GM19023 (cell line): ENCODE data around the gene NCK2.
A peak's percentile ranks its signal among the peaks of the same experiment; 100 is the strongest.

Source experiments
- ATAC-seq: cut with Tn5 transposase; IDR thresholded peaks from one replicate; pipeline ENCODE4 v1.9.1; 2021; ENCODE audit warnings: mild to moderate bottlenecking, moderate library complexity; ENCODE audit not compliant: unreplicated experiment

The NCK2 gene

DNA sequence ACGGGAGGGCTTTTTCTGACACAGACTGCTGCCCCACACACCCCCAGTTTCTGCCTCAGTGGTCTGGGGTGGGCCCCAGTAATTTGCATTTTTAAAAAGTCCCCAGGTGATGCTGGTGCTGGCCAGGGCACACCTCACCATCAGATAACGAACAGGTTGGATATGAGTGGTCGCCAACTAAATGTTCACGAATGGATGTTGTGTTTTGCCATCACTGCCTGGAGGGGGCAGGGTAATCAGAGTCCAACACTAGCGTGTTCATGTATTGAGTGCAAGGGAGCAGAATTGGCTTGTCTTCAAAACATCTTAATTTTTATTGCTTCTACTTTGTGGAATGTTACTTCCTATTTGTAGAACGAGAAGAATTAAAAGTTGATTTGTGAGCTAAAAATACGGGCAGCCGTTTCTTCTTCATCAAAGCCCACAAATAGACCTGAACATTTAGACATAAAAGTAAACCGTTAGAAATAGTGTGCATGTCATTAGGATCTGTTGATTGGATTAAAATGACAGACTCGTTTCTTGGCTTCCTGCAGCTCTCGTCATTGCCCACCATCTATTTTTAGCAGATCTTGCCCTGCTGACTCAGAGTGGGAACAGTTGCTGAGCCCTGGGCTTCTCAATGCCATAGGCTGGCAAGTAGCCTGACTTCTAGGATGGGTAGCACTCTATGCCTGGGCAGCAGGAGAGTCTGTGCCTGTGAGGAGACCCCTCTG is 45.2 kb downstream of the NCK2 start:
- peak; percentile 71 for ATAC-seq

DNA sequence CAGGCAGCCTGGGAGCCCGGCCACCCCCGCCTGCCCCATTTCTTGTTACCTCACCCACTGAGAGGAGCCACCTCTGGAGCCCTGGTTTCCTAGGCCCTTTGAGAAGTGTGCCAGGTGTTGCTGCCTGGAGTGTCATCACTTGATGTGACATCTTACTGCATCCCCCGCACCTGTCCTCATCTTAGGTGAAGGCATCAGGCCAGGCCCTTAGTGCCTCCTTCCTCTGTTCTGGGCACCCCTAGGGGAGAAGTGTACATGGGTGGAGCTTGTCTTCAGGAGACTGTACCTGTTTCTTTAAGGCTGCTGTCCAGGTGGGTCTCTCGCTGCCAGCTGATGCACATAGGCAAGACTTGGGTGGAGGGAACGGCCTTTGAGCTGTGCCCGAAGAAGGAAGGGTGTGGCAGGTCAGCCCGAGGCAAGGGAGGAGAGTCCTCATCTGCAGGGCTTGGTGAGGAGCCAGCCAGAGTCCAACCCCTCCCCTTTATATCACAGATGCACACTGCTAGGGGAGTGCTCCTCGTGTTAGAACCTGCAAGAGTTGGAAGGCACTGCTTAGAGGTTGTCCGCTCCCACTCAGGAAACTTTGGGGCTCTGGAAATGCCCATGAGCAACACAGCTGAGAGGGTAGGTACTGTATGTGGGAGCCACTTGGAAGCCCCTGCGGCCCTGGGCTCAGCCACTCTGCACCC is 45.9 kb downstream of the NCK2 start:
- ATAC-seq, result peak; percentile 24

DNA sequence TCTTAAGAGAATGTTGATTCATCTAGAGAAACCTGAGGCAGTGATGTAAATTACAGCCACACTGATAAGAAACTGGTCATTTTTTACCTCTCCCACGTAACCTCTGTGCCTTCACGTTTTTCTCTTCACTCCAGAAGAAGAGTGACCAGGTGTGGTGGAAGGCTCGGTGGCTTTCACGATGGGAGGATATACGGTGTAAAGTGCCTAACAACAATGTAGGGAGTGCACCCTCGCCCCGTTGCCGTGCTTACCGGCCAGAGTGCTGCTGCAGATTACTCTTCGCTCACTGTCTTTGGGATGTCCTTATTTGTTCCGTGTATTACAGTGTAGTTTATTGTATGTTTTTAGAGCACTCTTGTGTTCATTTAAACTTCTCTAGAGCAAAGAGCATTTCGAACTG is 46.5 kb downstream of the NCK2 start:
- no peak for ATAC-seq

DNA sequence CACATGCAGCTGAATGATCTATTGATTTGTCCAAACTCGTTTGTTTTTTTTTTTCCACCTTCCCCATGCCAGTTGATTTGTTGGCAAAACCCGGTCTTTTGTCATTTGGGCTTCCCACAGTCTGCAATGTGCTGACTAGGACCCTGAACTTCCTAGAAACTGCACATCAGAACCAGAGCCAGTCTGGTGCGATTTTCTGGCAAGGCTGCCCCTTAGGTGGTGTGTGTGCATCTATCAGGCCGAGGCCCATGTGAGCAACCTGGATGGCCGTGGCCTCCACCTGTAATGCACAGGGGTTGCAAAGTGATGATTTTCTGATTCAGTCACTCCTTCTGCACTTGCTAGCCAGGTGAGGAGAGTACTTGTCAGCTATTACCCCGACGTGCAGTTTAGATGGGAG is 47.8 kb downstream of the NCK2 start:
- no peak for ATAC-seq

DNA sequence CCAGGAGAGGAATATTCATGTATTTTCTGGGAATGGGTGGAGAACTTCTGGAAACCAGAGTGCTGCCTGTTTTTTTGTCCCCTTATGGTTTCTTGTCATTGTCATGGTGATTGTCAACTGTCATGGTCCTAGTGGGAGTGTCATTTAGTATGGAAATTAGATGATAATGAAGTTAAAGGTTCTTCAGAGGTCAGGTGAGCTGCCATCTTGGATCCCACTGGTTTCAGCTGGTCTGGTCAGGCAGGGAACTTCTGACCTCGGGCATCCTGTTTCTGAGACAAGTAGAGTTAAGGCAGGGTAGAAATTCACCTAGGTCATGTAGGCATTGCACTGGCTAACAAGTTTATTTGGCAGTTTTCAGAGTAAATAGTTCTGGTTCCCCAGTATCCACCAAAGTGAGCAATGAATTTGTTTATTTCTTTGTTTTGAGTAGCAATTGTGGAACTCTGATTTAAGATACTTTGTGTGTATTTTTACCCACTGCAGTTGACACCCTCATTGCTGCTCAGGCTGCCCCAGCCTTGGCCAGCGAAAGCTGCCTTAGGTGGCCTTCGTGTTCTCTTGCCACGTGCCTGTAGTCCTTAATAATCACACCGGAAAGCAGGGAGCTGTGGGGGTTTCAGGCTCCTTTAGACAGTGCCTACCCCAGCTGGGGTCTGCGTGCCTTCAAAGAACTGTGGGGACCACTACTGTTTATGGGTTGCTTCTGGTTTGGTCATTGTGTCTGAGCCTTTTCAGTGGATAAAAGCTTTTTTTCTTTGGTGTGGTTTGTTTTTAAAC is 48.7 kb downstream of the NCK2 start:
- ATAC-seq, result no peak

DNA sequence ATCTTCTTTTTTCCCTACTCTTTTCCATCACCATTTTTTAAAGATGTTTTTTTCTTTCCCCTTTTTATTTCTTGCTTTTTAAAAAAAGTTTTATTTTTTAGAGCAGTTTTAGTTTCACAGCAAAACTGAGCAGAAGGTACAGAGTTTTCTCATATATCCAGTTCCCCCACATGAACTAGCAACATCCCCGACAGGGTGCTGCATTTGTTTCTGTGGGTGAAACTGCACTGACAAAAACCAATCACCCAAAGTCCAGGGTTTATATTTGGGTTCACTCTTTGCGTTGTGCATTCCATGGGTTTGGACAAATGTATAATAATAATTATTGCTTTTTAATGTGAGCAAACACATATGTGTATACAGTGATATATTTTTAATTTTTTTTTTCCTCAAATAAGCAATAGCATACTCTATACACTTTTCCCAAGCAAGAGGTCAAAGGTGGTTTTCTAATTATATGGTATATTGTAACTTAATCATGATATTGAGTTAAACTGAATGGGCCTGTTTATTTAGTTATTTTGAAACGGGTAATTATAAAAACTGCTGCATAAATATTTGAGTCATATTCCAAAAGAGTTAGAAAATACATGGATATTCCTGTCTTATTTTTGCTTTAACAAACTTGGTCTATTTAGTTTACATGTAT is 50.3 kb downstream of the NCK2 start:
- ATAC-seq, result no peak

DNA sequence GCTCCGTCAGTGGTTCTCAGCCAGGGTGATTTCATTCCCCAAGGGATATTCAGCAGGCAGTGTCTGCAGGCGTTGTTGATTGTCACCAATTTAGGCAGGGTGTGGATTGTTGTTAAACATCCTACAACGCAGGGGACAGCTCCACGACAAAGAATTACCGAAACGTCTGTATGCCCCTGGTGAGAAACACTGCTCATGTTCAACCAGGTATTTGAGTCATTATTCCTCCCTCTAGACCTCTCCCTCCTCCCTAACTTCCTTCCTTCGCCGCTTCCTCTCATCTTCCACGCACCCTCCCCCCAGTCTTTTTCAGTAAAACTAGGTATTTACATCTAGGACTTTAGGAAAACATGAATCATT is 50.8 kb downstream of the NCK2 start:
- no peak for ATAC-seq

DNA sequence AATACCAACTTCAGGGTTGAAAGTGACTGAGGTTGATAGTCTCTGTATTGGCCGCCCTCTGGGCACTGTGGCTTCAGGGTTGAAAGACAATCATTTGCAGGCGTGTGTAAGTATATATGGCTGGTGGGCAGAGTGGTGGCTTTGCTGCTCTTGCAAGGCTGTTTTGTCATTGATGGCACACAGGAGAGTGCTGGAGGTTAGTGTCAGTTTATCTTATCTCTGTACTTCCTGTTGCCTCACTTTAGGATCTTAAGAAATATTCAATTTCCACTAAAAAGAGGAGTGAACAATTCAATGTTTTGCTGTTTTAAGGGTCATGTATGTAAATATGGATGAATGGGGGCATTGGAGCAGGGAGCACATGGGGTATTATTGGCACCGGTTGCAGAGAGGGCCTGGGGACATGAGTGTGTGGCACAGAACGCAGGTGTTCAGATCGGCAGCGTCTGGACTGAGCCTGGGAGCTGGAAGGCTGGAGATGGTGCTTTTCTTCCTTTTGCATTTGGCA is 51.5 kb downstream of the NCK2 start:
- no peak for ATAC-seq

DNA sequence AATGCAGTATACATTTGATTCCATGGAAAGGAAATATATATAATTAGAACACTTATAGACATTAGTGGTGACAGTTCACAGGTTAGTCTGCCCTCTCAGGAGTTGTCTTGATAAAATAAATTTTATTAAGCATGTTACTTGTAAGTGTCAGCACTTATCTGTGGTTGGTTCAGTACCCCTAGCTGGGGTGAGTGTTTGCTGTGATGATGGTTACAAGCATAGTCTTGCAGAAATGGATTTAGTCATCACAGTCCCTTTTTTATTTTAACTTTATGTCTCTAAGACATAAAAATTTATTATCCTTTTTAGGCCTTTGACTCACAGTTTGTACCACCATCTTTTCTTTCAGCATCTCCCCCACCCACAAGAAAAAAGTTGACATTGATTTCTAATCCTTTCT is 52.1 kb downstream of the NCK2 start:
- ATAC-seq, result no peak

DNA sequence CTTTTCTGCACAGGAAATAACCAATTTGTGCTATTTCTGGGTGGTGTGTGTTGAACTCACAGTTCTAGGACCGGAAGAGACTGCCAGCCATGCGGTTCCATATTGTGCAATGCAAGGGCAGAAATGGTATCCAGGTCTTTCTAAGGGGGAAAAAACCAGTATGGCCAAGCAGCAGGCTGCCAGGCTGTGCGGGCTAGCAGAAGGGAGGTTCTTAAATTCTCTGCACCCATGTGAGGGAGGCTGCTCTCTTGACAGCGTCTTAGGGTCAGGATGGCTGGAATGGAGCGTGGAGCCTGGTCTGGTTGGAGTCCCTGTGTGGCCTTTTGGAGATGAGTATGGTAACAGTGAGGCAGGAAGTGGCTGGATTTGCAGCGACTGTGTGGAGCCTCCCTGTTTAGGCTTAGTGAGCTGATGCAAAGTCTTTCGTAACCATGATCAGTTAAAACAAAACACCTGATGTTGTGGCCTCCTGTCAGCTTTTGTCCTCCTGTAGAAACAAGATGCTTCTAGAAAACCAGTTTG is 52.6 kb downstream of the NCK2 start:
- ATAC-seq, result peak; percentile 53

DNA sequence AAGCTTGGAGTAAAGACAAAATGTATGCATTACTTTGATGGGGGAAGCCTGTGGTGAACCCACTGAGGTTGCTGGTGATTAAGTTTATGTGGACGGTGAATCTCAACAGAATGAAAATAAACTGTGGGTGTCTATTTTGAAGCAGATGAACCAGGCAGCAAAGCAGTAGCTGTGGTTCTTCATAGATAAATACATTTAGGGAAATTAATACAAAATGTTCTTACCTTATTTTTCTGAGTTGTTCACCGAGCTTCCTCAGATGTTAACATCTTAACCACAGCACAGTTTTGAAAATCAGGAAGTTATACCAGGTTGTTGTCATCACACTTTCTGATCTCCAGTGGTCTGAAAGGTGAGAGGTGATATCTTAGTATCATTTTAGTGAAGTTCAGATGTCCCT is 53.9 kb downstream of the NCK2 start:
- ATAC-seq, result no peak

DNA sequence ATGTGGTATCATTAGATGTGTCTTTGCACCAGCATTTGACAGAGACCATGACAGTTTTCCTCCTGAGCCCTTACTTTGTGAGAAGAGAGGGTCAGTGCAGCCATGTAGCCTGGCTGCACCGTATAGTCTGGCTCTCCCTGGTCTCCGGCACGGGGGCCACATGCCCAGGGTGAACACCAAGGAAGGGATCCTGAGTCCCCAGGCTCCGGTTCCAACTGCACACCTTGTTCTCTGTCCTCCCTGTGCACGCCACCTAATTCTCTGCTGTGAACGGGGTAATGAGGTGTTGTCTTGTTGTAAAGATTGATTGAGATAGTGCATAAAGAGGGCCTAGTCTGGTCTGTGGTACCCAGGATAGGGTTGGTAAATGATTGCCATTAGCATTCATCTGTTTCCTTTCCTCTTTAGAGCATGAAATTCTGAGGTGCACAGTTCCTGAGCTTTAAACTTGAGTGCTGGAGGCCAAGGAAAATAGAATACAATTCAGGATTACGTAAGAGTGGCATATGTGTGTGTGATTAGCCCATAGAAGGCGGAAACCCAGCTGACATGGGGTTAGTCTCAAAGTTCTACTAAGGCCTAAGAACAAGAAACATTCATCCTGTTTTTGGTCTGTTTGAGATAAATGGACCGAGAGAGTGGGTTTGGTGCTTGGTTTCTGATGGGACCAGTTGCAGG is 55.5 kb downstream of the NCK2 start:
- ATAC-seq, result no peak

DNA sequence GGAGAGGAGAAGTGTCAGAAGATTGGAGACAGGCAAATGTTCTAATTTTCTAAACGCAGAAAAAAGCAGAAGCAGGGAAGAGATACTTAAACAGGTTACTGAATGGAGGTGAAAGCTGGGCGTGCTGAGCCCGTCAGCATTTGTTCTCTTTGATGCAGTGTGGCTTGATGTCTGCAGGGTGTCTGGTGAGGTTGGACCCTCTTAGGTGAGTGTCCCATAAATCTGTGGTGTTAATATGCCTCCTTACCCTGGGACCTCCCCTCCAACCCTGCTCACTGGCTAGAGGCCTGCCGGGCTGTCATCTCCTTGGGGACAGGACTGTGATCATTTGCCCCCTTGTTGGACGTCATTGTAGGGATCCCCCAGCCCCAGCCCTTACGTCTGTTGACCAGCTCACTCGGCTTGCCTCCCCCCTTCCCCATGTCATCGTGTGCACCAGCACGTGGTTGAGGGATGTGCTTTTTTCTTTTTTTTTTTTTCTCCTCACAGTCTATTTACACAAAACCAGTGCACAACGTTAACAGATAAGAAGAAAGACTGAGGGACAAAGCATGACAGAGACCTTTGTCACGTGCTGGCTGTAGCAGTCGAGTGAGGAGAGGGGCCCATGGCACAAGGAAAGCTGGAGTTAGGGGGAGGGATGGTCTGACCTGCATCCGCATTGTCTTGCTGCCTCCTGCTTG is 56.4 kb downstream of the NCK2 start:
- ATAC-seq, result no peak

DNA sequence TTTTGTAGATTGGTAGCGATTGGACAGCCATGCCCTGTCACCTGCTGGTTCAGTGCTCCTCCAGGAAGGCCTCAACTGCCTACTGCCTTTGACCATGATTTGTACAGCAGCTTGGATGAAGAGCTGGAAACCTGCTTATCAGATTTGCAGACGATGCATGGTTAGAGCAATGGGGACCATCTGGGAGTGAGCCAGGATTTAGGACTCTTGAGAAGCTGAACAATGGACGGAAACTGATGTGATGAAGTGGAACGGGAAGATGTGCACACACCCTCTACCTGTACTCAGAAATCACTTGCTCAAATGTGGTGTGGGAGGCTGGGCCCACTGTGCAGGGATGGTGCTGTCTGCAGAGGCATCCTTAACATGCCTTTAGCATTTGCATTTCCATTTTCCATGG is 57.2 kb downstream of the NCK2 start:
- ATAC-seq, result no peak

DNA sequence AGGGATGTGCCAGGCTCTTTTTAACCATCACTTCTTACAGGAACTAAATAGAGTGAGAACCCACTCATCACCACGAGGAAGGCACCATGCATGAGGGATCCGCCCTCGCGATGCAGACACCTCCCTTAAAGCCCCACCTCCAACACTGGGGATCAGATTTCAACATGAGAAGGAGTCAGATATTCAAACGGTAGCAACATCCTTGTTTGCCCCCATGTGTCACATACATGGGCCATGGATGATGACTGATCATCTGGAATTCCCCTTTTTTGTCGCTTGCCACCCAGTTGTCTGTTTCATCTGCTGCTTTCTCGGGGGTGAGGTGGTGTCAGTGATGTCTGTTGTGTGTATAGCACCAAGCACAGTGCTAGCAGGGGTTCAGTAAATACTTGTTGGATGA is 57.9 kb downstream of the NCK2 start:
- ATAC-seq, result peak; percentile 70

DNA sequence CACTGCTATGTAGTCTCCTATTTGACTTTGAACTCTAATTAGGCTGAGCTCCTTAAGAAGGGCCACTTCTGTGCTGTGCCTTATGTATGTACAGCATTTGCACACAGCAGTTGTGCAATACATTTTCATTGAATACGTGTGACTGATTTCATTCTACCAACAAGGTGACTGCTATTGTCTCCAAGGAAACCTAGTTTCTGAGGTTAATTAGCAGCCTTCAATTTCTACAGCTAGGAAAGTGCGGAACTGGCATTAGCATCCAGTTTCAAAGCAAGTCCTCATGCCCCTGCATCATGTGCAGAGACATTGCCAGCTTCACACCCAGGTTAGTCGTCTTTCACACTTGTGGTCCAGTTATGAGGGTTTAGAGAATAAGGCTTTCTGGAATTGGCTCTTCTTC is 58.6 kb downstream of the NCK2 start:
- no peak for ATAC-seq

DNA sequence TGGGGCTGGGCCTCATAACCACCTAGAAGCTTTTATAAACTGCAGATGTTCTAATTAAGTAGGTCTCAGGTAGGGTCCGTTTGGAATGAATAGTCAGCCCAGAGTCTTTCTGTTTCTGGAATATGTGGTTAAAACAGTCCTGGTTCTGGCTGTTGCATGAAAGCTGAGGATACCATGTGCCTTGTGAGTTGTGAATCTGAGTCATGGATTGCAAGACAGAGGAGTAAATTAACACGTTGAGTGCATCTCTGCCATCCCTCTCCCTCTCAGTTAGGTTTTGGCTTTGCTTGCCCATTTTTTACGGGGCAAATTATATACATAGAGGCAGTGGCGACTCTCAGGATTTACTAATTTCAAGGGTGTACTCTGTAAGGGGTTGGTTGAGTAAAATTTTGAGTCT is 59.1 kb downstream of the NCK2 start:
- ATAC-seq, result no peak

DNA sequence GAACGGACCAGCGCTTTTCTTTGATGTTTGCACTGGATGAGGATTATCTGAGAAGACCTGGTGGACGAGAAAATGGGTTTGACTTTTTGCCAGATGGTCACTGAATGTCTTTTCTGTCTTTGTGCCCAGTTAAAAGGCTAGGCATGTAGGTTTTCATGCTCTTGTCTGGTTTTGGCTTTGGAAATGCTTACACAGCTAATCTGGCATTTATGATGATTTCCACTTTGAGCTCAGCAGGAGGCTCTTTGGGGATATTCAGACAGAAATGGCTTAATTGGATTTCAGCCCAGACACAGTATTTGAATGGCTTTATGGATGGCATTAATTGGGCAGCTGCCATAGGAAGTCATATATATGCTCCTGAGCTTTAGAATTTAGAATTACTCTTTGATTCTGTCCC is 59.6 kb downstream of the NCK2 start:
- no peak for ATAC-seq

DNA sequence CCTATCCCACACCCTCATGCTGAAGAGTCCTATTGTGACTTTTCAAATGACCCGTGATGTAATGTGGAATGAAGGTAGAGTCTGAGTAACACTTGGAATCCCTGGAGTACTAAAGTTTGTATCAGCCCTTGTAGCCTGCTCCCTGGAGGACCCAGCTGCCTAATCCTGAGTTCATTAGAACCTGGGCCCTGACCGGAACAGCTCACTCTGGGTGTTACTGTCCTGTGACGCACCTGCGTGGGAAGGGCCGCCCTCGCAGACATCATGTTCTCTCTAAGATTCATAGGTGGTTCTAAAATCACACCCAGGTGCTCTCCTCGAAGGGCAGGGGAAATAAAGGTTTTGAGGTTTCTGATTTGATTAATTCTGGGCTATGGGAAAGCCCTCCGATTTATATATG is 62.3 kb downstream of the NCK2 start:
- ATAC-seq, result no peak
